Measurements from ENCODE around the gene DBT. TPM values are rescaled to one million over a fixed set of nuclear protein-coding genes. Genes with fewer than 3 reads are reported as not detected.
A peak's percentile ranks its signal among the peaks of the same experiment; 100 is the strongest.

Gene DBT
- total RNA-seq, 4 donors from 2014 or later = 6.4 to 15.2 (median 10.5) TPM

- intact Hi-C loops (cut with DNase I; ENCODE audit: low total_unique reads) = no loop called here
- no peak for TF ChIP-seq POLR2A (IDR thresholded peaks at IDR 0.05)
- H3K36me3 ChIP-seq = no peaks in the 10 kb centered on the region
- DNase-seq = no peak
- H3K9me3 ChIP-seq = no peaks in the 10 kb centered on the region
- H3K4me1 ChIP-seq = no peaks in the 10 kb centered on the region
- H3K27me3 ChIP-seq = no peaks in the 10 kb centered on the region
- no peak overlapping the region for H3K27ac ChIP-seq
- no peak overlapping the region for H3K4me3 ChIP-seq
Observed at GRCh38 chr1:100198596-100198995, 51.0 kb downstream of the DBT start.

DNA sequence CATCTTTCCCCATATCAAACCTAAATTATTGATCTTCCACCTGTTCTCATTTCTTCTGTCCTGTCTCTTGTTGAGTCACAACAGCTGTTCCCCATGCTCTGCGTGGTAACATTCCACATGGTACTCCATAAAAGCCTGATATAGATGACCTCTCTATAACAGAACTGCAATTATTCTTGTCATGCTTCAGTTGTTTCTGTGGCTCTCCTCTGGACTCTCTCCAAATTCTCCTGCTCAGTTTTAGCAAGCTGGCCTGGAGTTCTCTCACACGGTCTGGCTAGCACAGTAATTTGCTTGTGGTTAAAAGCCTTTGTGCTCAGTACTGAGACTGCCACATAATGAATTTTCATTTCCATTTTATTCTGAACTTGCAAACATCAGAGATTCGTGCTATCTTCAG is 61.0 kb downstream of the DBT start:
- Histone ChIP-seq H3K27me3 (no peaks in the 10 kb centered on the region), H3K27ac (no peak overlapping the region), H3K4me3 (no peak overlapping the region), H3K36me3 (no peaks in the 10 kb centered on the region), H3K9me3 (no peaks in the 10 kb centered on the region), H3K4me1 (no peaks in the 10 kb centered on the region)
- intact Hi-C loops (cut with DNase I; ENCODE audit: low total_unique reads) = no loop called here
- no peak for DNase-seq
- TF ChIP-seq POLR2A (IDR thresholded peaks at IDR 0.05) (no peak), CTCF (IDR thresholded peaks at IDR 0.05) (no peak)

- TF ChIP-seq POLR2A (IDR thresholded peaks at IDR 0.05) = no peak
- no peak for TF ChIP-seq CTCF (IDR thresholded peaks at IDR 0.05)
- DNase-seq = peak; percentile 18 to 36
- intact Hi-C loops (cut with DNase I; ENCODE audit: low total_unique reads) = no loop called here
- no peaks in the 10 kb centered on the region for H3K36me3 ChIP-seq
- H3K27ac ChIP-seq = no peak overlapping the region
- H3K4me1 ChIP-seq = no peaks in the 10 kb centered on the region
- H3K9me3 ChIP-seq = no peaks in the 10 kb centered on the region
- H3K27me3 ChIP-seq = no peaks in the 10 kb centered on the region
- H3K4me3 ChIP-seq = no peak overlapping the region
Observed at GRCh38 chr1:100187912-100188311, 61.7 kb downstream of the DBT start.

GRCh38 chr1:100184536-100184935 is 65.1 kb downstream of the DBT start:
- Histone ChIP-seq H3K27me3 (no peaks in the 10 kb centered on the region), H3K9me3 (no peaks in the 10 kb centered on the region), H3K36me3 (no peaks in the 10 kb centered on the region), H3K4me3 (no peak overlapping the region), H3K4me1 (no peaks in the 10 kb centered on the region), H3K27ac (no peak overlapping the region)
- TF ChIP-seq POLR2A (IDR thresholded peaks at IDR 0.05) = no peak
- no peak for TF ChIP-seq CTCF (IDR thresholded peaks at IDR 0.05)
- no peak for DNase-seq
- intact Hi-C loops (cut with DNase I; ENCODE audit: low total_unique reads) = no loop called here

- TF ChIP-seq CTCF (IDR thresholded peaks at IDR 0.05) (no peak), POLR2A (IDR thresholded peaks at IDR 0.05) (no peak)
- no peaks in the 10 kb centered on the region for H3K9me3 ChIP-seq
- H3K27ac ChIP-seq = no peak overlapping the region
- H3K4me1 ChIP-seq = no peaks in the 10 kb centered on the region
- no peak for DNase-seq
- H3K36me3 ChIP-seq = no peaks in the 10 kb centered on the region
- intact Hi-C loops (cut with DNase I; ENCODE audit: low total_unique reads) = no loop called here
- H3K27me3 ChIP-seq = no peaks in the 10 kb centered on the region
- no peak overlapping the region for H3K4me3 ChIP-seq
Observed at GRCh38 chr1:100183370-100183769, 66.3 kb downstream of the DBT start.

DNA sequence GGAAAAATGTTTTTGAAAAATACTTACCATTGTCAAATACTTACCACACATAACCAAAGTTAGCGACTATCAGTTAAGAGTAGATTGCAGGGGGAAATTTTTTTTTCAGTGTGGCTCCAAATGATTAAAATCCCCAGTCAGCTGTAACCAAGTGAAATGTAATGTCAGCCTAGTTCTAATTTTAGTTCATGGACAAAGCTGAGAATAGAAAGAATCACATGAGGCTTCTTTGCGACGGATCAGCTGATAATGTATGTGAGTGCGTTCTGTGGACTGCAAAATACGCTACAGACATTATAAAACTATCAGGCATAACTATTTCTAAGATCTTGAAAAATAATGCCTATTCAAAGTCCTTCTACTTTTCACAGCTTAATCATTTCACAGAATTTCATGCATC is 71.5 kb downstream of the DBT start, which contains the start of gene LRRC39:
LRRC39 (minus strand) TSS at position 166 of the 400 bp plus-strand sequence. CDS start 9,740 bp downstream, outside the sequence.
- no peaks in the 10 kb centered on the region for H3K4me1 ChIP-seq
- no peak for DNase-seq
- no peaks in the 10 kb centered on the region for H3K9me3 ChIP-seq
- no peaks in the 10 kb centered on the region for H3K36me3 ChIP-seq
- no peak within 1 kb of the TSS for H3K27ac ChIP-seq
- no peaks in the 10 kb centered on the region for H3K27me3 ChIP-seq
- TF ChIP-seq POLR2A (IDR thresholded peaks at IDR 0.05) = no peak
- TF ChIP-seq CTCF (IDR thresholded peaks at IDR 0.05) = no peak
- intact Hi-C loops (cut with DNase I; ENCODE audit: low total_unique reads) = no loop called here
- no peak within 1 kb of the TSS for H3K4me3 ChIP-seq
